IgD-negative memory B cell (primary cell): ENCODE measurements around the gene TK2. TPM values are rescaled to one million over a fixed set of nuclear protein-coding genes. Genes with fewer than 3 reads are reported as not detected.

ENCODE experiments used
- H3K27ac Mint-ChIP-seq, 3 donors: one replicate each; pipeline ENCODE4 v1.8.0; 2020 to 2022; ENCODE audit warnings: mild to moderate bottlenecking in 3 of 3, mixed read lengths in 3 of 3, moderate library complexity in 1 of 3
- H3K27me3 Mint-ChIP-seq: one replicate; pipeline ENCODE4 v1.8.0; 2021; ENCODE audit warnings: mixed read lengths
- H3K36me3 Mint-ChIP-seq: one replicate; pipeline ENCODE4 v1.8.0; 2020; ENCODE audit warnings: mild to moderate bottlenecking, mixed read lengths
- H3K4me1 Mint-ChIP-seq, 3 donors: one replicate each; pipeline ENCODE4 v1.8.0; 2020 to 2022; ENCODE audit warnings: mixed read lengths in 3 of 3, mild to moderate bottlenecking in 1 of 3
- H3K4me3 Mint-ChIP-seq, 4 donors: one replicate each; pipeline ENCODE4 v1.8.0; 2020 to 2022; ENCODE audit warnings: mild to moderate bottlenecking in 4 of 4, mixed read lengths in 4 of 4, moderate library complexity in 3 of 4
- H3K9me3 Mint-ChIP-seq, 3 donors: one replicate each; pipeline ENCODE4 v1.8.0; 2020 to 2021; ENCODE audit warnings: mixed read lengths in 3 of 3, mild to moderate bottlenecking in 1 of 3
- polyA plus RNA-seq: library from polyadenylated mRNA; unstranded; fragments of 300-500 nt; fragmentation: Illumina TruSeq; gene quantifications from one replicate; pipeline ENCODE4 v1.2.3, GENCODE V29; 2021

Gene TK2
- polyA plus RNA-seq, 1 donor from 2014 or later, result 1.6 TPM

GRCh38 chr16:66562409-66562808 lies 12.5 kb upstream of the TK2 start:
- peaks cover 9 to 21% (median 15%) of the 10 kb centered on the region in 3 donors for H3K4me1 Mint-ChIP-seq
- no peaks in the 10 kb centered on the region for H3K27me3 Mint-ChIP-seq
- peaks cover 8% of the 10 kb centered on the region for H3K36me3 Mint-ChIP-seq
- H3K4me3 Mint-ChIP-seq, result no peak overlapping the region
- peaks cover 0 to 1% (median 0%) of the 10 kb centered on the region in 3 donors for H3K9me3 Mint-ChIP-seq
- no peak overlapping the region for H3K27ac Mint-ChIP-seq

GRCh38 chr16:66561381-66562080 lies 11.6 kb upstream of the TK2 start:
- Mint-ChIP-seq H3K4me3 (peak overlapping the region in 1 of 4 donors; percentile 24), H3K27me3 (no peaks in the 10 kb centered on the region), H3K4me1 (peaks cover 9 to 21% (median 15%) of the 10 kb centered on the region in 3 donors), H3K36me3 (peaks cover 8% of the 10 kb centered on the region), H3K27ac (peak overlapping the region in 2 of 3 donors; percentile 5 to 17), H3K9me3 (no peaks in the 10 kb centered on the region)

GRCh38 chr16:66560107-66560506 lies 10.2 kb upstream of the TK2 start:
- peaks cover 17 to 34% (median 23%) of the 10 kb centered on the region in 3 donors for H3K4me1 Mint-ChIP-seq
- no peaks in the 10 kb centered on the region for H3K9me3 Mint-ChIP-seq
- H3K4me3 Mint-ChIP-seq, result no peak overlapping the region
- no peak overlapping the region for H3K27ac Mint-ChIP-seq
- peaks cover 9% of the 10 kb centered on the region for H3K36me3 Mint-ChIP-seq
- no peaks in the 10 kb centered on the region for H3K27me3 Mint-ChIP-seq

GRCh38 chr16:66554495-66554894 lies 4.6 kb upstream of the TK2 start:
- peaks cover 36 to 57% (median 43%) of the 10 kb centered on the region in 3 donors for H3K4me1 Mint-ChIP-seq
- peaks cover 13% of the 10 kb centered on the region for H3K36me3 Mint-ChIP-seq
- peak overlapping the region in 2 of 3 donors; percentile 40 to 86 for H3K27ac Mint-ChIP-seq
- no peaks in the 10 kb centered on the region for H3K9me3 Mint-ChIP-seq
- peak overlapping the region in 3 of 4 donors; percentile 5 to 89 (median 78) for H3K4me3 Mint-ChIP-seq
- no peaks in the 10 kb centered on the region for H3K27me3 Mint-ChIP-seq

- no peaks in the 10 kb centered on the region for H3K9me3 Mint-ChIP-seq
- H3K36me3 Mint-ChIP-seq, result peaks cover 13% of the 10 kb centered on the region
- peak overlapping the region in 3 of 4 donors; percentile 5 to 98 (median 89) for H3K4me3 Mint-ChIP-seq
- peak overlapping the region in 1 of 3 donors; percentile 40 for H3K27ac Mint-ChIP-seq
- no peaks in the 10 kb centered on the region for H3K27me3 Mint-ChIP-seq
- H3K4me1 Mint-ChIP-seq, result peaks cover 39 to 59% (median 46%) of the 10 kb centered on the region in 3 donors
Measured at GRCh38 chr16:66554021-66554420, 4.1 kb upstream of the TK2 start.

- peak overlapping the region; percentile 60 to 93 (median 84) for H3K27ac Mint-ChIP-seq
- H3K9me3 Mint-ChIP-seq, result no peaks in the 10 kb centered on the region
- peaks cover 43 to 67% (median 54%) of the 10 kb centered on the region in 3 donors for H3K4me1 Mint-ChIP-seq
- peaks cover 11% of the 10 kb centered on the region for H3K36me3 Mint-ChIP-seq
- no peaks in the 10 kb centered on the region for H3K27me3 Mint-ChIP-seq
- H3K4me3 Mint-ChIP-seq, result peak overlapping the region; percentile 89 to 99 (median 98)
Measured at GRCh38 chr16:66553223-66553622, 3.3 kb upstream of the TK2 start.

- Mint-ChIP-seq H3K27ac (peak within 1 kb of the TSS; percentile 93 to 99 (median 98)), H3K4me1 (peaks cover 45 to 71% (median 61%) of the 10 kb centered on the region in 3 donors), H3K27me3 (no peaks in the 10 kb centered on the region), H3K36me3 (peaks cover 8% of the 10 kb centered on the region), H3K9me3 (no peaks in the 10 kb centered on the region), H3K4me3 (peak within 1 kb of the TSS; percentile 89 to 99 (median 98))
Measured at GRCh38 chr16:66552286-66553177, 2.6 kb upstream of the TK2 start, which contains the start of gene CKLF. Gene CKLF (plus strand): TSS chr16:66552576. CDS start chr16:66552716, 140 bp downstream.

GRCh38 chr16:66551788-66552285 lies 1.9 kb upstream of the TK2 start:
- Mint-ChIP-seq H3K27ac (peak overlapping the region; percentile 93 to 99 (median 98)), H3K9me3 (no peaks in the 10 kb centered on the region), H3K4me1 (peaks cover 50 to 75% (median 68%) of the 10 kb centered on the region in 3 donors), H3K27me3 (no peaks in the 10 kb centered on the region), H3K36me3 (peaks cover 6% of the 10 kb centered on the region), H3K4me3 (peak overlapping the region; percentile 89 to 99 (median 98))

- no peaks in the 10 kb centered on the region for H3K27me3 Mint-ChIP-seq
- peak overlapping the region; percentile 93 to 99 (median 98) for H3K27ac Mint-ChIP-seq
Measured at GRCh38 chr16:66551348-66551759, 1.4 kb upstream of the TK2 start.

GRCh38 chr16:66548868-66549267 lies 1.1 kb downstream of the TK2 start:
- Mint-ChIP-seq H3K27ac (peak overlapping the region; percentile 70 to 87 (median 75)), H3K4me1 (peaks cover 54 to 75% (median 71%) of the 10 kb centered on the region in 3 donors), H3K9me3 (no peaks in the 10 kb centered on the region), H3K4me3 (peak overlapping the region; percentile 23 to 80 (median 66)), H3K36me3 (no peaks in the 10 kb centered on the region), H3K27me3 (no peaks in the 10 kb centered on the region)

More at GRCh38 chr16:66551348-66551759, 1.4 kb upstream of the TK2 start:
- peaks cover 50 to 79% (median 71%) of the 10 kb centered on the region in 3 donors for H3K4me1 Mint-ChIP-seq
- H3K36me3 Mint-ChIP-seq, result peaks cover 6% of the 10 kb centered on the region
- H3K9me3 Mint-ChIP-seq, result no peaks in the 10 kb centered on the region
- H3K4me3 Mint-ChIP-seq, result peak overlapping the region; percentile 89 to 99 (median 98)

GRCh38 chr16:66548068-66548467 lies 1.9 kb downstream of the TK2 start:
- Mint-ChIP-seq H3K36me3 (no peaks in the 10 kb centered on the region), H3K9me3 (no peaks in the 10 kb centered on the region), H3K27ac (peak overlapping the region in 2 of 3 donors; percentile 46 to 70), H3K27me3 (no peaks in the 10 kb centered on the region), H3K4me3 (peak overlapping the region in 3 of 4 donors; percentile 15 to 53 (median 28)), H3K4me1 (peaks cover 55 to 72% (median 67%) of the 10 kb centered on the region in 3 donors)

GRCh38 chr16:66547101-66547989 lies 2.6 kb downstream of the TK2 start:
- H3K9me3 Mint-ChIP-seq, result no peaks in the 10 kb centered on the region
- H3K27me3 Mint-ChIP-seq, result no peaks in the 10 kb centered on the region
- peak overlapping the region in 3 of 4 donors; percentile 41 to 75 (median 53) for H3K4me3 Mint-ChIP-seq
- no peaks in the 10 kb centered on the region for H3K36me3 Mint-ChIP-seq
- peaks cover 50 to 66% (median 64%) of the 10 kb centered on the region in 3 donors for H3K4me1 Mint-ChIP-seq
- H3K27ac Mint-ChIP-seq, result peak overlapping the region in 2 of 3 donors; percentile 31 to 55

GRCh38 chr16:66544016-66544757 lies 5.7 kb downstream of the TK2 start:
- H3K4me1 Mint-ChIP-seq, result peaks cover 47 to 70% (median 64%) of the 10 kb centered on the region in 3 donors
- no peak overlapping the region for H3K27ac Mint-ChIP-seq
- H3K36me3 Mint-ChIP-seq, result no peaks in the 10 kb centered on the region
- no peaks in the 10 kb centered on the region for H3K9me3 Mint-ChIP-seq
- H3K27me3 Mint-ChIP-seq, result no peaks in the 10 kb centered on the region
- H3K4me3 Mint-ChIP-seq, result peak overlapping the region in 2 of 4 donors; percentile 1 to 72
